NCI-H2196 treated with DMSO at 0.1 percent for 48 hours (cell line): ENCODE measurements around the gene ISG15.
"Not testable (repeated sequence)": the region's sequence is repeated elsewhere in the genome, so short reads cannot be mapped to it uniquely, and the experiment has no call there.

ENCODE experiments used
- DNase-seq: peaks from one replicate; lab custom pipeline; 2025; ENCODE audit not compliant: unreplicated experiment; lab: John Stamatoyannopoulos, UW

ISG15 gene

DNA sequence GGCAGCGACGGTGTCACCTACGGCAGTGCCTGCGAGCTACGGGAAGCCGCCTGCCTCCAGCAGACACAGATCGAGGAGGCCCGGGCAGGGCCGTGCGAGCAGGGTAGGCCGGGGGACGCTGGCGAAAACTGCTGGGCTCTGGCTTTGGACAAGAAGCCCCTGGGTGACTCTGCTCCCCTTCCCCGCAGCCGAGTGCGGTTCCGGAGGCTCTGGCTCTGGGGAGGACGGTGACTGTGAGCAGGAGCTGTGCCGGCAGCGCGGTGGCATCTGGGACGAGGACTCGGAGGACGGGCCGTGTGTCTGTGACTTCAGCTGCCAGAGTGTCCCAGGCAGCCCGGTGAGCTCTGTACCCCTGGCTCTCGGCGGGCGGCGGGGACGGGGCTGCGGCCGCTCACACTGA, 30.6 kb downstream of the ISG15 start:
- no peak for DNase-seq

DNA sequence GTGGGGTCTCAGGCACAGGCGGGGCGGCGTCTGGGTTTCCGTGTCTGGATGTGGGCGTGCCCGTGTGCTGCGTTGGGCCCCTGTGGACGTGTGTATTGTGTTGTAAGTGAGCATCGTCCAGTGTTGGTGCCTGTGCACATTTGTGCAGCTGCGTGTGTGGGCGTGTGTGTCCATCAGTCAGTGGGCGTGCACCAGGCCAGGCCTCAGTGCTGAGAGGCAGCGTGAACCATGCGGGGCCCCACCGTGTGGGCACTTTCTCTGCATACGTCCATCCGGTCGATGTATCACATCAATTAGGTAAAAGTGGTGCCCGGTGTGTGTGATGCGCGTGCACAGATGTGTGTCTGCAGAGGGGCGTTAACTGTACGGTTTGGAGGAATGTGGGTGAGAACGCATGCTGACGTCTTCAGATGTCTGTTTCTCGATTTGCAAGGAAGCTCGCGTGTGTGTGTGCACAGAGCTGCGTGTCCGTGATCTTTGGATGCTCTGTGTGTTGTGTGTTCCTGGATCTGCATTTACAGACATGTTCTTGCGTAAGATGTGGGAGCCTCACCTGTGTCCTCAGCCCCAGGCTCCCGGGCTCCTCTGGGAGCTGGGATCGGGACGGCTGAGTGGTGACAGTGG, 31.3 kb downstream of the ISG15 start:
- DNase-seq, result no peak

DNA sequence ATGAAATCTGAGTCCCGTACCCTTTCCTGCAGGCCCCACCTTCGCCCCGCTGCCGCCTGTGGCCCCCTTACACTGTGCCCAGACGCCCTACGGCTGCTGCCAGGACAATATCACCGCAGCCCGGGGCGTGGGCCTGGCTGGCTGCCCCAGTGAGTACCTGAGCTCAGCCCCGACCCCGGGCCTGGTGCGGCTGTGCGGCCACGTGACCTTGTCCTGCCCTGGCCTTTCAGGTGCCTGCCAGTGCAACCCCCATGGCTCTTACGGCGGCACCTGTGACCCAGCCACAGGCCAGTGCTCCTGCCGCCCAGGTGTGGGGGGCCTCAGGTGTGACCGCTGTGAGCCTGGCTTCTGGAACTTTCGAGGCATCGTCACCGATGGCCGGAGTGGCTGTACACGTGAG, 31.8 kb downstream of the ISG15 start:
- DNase-seq, result no peak

DNA sequence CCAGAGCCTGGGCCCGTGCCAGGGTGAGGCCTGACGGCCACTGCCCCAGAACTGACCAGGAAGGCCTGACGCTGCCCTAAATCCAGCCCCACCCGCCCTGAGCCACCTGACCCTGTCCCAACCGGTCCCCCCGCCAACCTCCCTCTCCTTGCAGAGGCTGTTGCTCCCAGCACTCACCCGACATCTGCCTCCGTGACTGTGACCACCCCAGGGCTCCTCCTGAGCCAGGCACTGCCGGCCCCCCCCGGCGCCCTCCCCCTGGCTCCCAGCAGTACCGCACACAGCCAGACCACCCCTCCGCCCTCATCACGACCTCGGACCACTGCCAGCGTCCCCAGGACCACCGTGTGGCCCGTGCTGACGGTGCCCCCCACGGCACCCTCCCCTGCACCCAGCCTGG, 32.9 kb downstream of the ISG15 start:
- DNase-seq, result no peak

DNA sequence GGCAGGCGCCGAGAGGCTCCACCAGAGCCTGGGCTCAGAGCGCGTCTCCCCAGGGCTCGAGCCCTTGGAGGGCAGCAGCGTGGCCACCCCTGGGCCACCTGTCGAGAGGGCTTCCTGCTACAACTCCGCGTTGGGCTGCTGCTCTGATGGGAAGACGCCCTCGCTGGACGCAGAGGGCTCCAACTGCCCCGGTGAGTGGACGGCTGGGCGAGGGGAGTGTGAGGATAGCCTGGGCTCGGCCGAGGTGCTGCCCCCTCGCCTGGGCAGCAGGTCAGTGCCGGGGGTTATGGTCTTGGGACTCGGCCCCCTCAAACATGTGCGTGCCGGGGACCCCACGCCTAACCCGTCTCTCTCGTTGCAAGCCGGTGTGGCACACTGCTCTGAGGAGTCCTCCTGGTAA, 33.5 kb downstream of the ISG15 start:
- DNase-seq, result no peak

DNA sequence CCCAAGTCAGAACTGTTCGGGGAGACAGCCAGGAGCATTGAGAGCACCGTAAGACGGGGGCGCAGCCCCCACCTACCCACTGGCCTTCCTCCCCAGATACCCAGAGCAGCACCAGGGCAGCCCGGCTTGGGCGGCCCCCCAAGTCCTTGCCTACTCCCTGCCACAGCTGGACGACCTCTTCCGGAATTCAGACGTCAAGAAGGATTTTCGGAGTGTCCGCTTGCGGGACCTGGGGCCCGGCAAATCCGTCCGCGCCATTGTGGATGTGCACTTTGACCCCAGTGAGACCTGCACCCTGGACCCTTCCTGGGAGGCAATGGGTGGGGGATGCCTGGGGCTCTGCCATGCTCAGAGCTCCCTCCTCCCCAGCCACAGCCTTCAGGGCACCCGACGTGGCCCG, 34.1 kb downstream of the ISG15 start:
- DNase-seq, result no peak

DNA sequence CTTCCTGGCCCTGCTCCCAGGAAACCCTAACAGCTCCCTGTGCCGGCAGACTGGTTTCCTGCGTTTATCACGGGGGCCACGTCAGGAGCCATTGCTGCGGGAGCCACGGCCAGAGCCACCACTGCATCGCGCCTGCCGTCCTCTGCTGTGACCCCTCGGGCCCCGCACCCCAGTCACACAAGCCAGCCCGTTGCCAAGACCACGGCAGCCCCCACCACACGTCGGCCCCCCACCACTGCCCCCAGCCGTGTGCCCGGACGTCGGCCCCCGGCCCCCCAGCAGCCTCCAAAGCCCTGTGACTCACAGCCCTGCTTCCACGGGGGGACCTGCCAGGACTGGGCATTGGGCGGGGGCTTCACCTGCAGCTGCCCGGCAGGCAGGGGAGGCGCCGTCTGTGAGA, 34.7 kb downstream of the ISG15 start:
- DNase-seq, result no peak

DNA sequence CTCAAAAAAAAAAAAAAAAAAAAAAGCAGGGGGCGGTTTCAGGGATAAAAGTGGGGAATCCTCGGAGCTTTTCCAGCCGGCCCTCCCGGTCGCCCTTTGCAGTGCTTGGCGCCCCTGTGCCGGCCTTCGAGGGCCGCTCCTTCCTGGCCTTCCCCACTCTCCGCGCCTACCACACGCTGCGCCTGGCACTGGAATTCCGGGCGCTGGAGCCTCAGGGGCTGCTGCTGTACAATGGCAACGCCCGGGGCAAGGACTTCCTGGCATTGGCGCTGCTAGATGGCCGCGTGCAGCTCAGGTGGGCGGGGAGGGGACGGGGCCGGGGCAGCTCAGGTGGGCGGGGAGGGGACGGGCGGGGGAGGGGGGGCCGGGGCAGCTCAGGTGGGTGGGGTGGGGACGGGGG, 35.5 kb downstream of the ISG15 start:
- no peak for DNase-seq

DNA sequence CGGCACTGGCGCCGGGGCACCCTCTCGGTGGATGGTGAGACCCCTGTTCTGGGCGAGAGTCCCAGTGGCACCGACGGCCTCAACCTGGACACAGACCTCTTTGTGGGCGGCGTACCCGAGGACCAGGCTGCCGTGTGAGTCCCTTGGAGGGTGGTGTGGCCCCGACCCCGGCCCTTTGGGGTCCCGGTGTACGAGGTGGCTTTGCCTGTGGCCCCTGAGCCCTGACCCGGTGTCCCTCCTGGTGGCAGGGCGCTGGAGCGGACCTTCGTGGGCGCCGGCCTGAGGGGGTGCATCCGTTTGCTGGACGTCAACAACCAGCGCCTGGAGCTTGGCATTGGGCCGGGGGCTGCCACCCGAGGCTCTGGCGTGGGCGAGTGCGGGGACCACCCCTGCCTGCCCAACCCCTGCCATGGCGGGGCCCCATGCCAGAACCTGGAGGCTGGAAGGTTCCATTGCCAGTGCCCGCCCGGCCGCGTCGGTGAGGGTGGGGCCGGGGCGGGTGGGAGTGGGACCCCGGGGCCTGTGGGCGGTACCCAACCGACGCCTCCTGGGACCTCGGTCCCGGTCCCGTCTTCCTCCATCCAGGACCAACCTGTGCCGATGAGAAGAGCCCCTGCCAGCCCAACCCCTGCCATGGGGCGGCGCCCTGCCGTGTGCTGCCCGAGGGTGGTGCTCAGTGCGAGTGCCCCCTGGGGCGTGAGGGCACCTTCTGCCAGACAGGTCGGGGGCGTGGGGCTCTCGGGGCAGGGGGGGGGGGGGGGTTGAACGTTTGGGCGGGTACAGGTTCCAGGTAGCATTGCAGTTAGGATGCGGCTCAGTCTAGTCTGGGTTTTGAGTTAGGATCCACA, 36.2 kb downstream of the ISG15 start:
- DNase-seq, result no peak

DNA sequence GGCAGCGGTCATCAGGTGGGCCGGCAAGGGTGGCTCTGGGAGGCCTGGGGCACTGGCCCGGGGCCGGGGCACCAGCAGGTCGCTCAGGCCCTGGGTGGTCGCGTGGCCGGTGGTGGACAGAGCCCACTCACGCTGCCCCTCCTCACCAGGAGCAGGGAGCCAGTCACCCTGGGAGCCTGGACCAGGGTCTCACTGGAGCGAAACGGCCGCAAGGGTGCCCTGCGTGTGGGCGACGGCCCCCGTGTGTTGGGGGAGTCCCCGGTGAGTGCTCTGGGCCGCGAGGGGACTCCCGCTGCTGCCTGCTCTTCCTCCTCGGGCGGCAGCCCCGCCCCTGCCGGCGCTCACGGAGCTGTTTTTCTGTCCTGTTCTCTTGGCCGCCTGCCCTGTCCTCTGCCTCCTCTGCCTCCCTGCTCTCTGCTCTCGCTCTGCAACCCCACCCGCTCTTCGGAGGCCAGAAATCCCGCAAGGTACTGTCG, 37.3 kb downstream of the ISG15 start:
- DNase-seq, result no peak

DNA sequence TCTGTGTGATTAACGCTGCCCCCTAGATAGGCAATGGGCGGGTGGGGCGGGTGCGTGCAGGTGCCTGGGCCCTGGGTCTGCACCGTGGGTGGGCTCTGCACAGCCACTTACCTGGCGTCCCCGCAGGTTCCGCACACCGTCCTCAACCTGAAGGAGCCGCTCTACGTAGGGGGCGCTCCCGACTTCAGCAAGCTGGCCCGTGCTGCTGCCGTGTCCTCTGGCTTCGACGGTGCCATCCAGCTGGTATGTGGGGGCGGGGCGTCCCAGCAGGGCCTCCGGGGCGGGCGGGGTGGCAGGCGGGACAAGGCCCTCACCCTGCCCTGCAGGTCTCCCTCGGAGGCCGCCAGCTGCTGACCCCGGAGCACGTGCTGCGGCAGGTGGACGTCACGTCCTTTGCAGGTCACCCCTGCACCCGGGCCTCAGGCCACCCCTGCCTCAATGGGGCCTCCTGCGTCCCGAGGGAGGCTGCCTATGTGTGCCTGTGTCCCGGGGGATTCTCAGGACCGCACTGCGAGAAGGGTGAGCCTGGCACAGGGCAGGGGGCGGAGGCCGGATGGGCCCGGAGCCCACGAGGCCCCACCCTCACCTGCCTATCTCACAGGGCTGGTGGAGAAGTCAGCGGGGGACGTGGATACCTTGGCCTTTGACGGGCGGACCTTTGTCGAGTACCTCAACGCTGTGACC, 38.0 kb downstream of the ISG15 start:
- DNase-seq, result no peak

DNA sequence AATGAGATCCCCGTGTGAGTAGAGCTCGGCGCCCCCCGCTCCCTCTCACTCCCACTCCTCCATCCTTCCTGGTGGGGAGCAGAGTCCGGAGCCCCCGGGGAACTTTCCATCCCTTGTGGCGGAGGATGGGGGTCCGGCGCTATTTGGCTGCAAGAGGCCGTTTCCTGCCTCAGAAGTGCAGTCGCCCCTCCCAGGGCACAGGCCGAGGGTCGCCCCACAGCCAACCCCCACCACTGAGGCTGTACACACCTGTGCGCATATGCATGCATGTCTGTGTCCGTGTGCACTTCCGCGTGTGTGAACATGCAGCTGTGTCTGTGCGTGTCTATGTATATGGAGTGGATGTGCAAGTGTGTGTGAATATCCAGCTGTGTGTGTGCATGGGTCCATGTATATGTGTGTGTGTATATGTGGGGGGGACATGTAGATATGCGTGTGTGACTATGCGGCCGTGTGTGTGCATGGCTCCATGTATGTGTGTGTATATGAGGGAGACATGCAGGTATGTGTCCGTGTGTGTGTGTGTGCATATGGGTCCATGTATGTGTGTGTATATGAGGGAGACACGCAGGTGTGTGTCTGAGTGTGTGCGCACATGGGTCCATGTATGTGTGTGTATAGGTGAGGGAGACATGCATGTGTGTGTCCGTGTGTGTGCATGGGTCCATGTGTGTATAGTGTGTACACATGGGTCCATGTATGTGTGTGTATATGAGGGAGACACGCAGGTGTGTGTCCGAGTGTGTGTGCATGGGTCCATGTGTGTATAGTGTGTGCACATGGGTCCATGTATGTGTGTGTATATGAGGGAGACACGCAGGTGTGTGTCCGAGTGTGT, 38.9 kb downstream of the ISG15 start:
- DNase-seq, result no peak

DNA sequence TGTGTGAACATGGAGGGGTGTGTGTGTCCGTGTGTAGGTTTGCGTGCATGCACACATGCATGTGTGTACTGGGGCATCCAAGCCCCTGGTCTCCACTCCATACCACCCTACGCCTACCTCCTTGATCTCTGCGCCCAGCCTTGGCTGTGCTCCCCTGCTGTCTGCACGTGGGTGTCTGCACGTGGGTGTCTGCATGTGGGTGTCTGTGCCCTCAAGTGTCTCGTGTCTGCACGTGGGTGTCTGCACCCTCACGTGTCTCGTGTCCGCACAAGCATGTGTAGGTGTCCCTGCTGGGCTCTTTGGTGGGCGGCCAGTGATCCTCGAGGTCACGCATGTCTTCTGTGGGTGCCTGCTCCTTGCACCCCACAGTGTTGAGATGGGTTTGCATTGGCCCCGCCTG, 39.7 kb downstream of the ISG15 start:
- DNase-seq, result no peak

DNA sequence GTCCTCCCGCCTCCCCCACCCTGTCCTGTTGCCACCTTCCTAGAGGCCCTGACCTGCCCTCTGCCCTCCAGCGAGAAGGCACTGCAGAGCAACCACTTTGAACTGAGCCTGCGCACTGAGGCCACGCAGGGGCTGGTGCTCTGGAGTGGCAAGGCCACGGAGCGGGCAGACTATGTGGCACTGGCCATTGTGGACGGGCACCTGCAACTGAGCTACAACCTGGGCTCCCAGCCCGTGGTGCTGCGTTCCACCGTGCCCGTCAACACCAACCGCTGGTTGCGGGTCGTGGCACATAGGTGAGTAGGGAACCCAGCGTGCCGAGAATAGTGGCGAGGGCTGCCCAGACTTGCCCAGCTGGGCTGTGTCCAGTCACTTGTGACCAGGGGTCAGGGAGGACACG, 40.4 kb downstream of the ISG15 start:
- DNase-seq, result no peak

DNA sequence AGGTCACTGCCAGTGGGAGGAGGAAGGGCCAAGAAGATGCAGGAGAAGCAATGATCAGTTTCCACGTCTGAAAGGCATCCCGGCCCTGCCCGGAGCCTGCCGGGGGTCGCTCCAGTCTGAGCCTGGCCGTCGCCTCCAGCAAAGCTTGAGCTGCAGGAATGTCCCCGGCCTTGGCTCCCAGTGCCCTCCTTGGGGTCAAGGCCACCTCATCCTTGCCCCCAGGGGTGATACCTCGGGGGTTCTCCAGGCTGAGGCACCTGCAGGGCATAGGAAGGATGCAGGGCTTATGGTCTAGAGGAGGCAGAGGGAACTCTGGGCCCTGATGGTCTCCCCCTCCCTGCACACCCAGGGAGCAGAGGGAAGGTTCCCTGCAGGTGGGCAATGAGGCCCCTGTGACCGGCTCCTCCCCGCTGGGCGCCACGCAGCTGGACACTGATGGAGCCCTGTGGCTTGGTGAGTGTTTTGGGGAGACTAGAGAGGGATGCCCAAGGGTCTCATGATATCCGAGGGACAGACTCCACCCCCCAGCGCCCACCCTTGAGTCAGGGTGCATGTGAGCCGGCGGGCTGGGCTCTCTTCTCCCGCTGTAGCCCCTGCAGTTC, 40.9 kb downstream of the ISG15 start:
- DNase-seq, result no peak

DNA sequence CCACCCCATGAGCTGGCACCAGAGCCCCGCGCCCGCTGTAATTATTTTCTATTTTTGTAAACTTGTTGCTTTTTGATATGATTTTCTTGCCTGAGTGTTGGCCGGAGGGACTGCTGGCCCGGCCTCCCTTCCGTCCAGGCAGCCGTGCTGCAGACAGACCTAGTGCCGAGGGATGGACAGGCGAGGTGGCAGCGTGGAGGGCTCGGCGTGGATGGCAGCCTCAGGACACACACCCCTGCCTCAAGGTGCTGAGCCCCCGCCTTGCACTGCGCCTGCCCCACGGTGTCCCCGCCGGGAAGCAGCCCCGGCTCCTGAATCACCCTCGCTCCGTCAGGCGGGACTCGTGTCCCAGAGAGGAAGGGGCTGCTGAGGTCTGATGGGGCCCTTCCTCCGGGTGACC, 41.7 kb downstream of the ISG15 start:
- no peak for DNase-seq

DNA sequence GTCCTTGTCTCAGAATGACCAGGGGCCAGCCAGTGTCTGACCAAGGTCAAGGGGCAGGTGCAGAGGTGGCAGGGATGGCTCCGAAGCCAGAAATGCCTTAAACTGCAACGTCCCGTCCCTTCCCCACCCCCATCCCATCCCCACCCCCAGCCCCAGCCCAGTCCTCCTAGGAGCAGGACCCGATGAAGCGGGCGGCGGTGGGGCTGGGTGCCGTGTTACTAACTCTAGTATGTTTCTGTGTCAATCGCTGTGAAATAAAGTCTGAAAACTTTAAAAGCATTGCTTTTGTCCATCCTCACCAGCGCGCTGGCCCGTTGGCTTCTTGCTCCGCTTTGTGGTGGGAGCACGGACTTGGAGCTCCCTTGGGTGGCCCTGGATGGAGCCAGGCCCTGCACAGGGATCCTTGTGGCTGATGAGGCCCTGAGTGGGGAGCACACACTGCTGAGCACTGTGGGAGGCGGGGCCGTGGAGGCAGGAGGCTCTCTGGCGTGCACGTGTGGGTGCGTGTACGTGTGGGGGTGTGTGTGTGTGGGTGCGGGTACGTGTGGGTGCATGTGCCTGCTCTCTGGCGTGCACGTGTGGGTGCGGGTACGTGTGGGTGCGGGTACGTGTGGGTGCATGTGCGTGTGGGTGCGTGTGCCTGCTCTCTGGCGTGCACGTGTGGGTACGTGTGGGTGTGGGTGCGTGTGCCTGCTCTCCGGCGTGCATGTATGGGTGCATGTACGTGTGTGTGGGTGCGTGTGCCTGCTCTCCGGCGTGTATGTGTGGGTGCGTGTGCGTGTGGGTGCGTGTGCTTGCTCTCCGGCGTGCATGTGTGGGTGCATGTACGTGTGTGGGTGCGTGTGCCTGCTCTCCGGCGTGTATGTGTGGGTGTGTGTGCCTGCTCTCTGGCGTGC, 42.8 kb downstream of the ISG15 start:
- no peak for DNase-seq

DNA sequence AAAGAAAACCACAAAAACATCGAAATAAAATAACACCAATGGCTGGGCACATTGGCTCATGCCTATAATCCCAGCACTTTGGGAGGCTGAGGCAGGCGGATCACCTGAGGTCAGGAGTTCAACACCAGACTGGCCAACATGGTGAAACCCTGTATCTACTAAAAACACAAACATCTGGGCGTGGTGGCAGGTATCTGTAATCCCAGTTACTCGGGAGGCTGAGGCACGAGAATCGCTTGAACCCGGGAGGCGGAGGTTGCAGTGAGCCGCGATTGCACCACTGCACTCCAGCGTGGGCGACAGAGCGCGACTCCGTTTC, 44.4 kb downstream of the ISG15 start:
- DNase-seq, result not testable (repeated sequence)

DNA sequence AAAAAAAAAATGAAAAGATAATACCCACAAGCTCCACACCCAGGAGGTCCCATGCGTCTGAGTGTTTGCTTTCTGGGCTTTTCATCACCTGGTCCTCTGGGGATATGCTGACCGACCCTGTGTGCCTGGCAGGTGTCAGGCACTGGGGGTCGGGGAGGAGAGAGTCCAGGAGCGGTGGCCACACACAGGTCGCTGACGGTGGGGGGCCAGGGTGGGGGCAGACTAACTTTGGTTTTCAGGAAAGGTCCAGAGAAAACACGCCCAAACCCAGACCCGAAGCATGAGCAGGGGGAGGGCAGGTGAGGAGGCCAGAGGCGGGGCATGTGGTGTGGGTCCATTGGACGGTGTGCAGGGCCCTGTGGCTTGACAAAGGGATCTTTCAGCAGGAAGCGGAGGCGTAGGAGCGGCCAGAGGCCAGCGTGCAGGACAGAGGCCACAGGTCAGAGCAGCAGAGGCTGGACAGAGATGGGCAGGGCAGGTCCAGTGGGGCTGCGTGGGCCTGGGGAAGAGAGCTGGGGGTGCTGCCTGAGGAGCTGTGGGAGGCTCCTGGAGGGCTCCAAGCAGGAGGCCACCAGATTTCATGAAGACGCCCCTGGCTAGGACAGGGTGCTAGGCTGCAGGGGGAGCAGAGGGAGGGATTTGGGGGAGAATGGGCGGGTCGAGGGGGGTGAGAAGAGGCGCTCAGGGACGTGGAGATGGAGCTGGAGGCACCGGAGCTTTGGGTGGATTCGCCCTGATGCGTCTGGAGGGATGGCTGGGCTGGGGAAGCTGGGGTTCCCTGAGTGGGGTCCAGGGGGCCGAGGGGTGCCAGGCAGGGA, 45.0 kb downstream of the ISG15 start:
- DNase-seq, result no peak
